GM21447 (cell line): ENCODE data around the gene OR5AU1.

ENCODE experiments used
- ATAC-seq: cut with Tn5 transposase; IDR thresholded peaks from one replicate; pipeline ENCODE4 v1.9.1; 2021; ENCODE audit not compliant: unreplicated experiment

OR5AU1 gene

DNA sequence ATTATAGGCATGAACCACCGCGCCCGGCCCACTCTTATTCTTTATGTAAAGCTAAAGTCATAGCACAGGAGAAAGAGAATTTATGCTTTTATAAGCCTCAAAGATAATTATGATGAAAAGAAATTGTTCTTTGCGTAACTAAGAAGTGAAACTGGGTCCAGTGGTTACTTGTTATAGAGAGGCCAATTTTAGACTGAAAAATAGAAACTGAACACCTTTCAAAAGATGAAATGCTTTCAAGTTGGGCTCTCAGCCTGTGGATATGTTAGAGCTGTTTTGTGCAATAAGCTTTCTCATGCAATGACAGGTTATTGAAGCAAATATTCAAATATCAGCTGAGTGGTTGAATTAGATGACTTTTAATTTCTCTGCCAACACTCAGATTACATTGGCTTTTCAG, 47.1 kb downstream of the OR5AU1 start:
- no peak for ATAC-seq

DNA sequence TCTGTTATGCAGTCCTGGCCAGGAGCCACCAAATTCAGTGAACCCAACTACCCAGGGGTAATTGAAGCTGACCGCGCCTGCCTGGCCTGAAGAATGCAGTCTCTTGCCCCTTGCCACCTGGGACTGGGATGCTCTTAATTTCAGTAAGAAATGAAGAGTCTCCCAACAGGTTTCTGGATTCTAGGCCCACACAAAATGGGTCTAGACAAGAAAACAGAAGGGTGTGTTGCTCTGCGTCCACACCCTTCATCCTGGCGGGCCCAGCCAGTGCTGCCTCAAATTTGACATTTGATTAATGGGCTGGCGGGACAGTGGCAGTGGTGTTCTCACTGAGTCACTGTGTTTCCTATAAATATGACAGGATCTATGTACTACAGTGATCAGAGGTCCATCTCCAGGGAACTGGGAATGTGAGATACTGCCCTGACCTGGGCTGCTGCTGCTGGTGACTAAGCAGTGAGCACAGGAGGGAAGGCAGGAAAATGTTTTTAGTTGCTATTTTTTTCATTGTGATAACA, 48.5 kb downstream of the OR5AU1 start:
- no peak for ATAC-seq

DNA sequence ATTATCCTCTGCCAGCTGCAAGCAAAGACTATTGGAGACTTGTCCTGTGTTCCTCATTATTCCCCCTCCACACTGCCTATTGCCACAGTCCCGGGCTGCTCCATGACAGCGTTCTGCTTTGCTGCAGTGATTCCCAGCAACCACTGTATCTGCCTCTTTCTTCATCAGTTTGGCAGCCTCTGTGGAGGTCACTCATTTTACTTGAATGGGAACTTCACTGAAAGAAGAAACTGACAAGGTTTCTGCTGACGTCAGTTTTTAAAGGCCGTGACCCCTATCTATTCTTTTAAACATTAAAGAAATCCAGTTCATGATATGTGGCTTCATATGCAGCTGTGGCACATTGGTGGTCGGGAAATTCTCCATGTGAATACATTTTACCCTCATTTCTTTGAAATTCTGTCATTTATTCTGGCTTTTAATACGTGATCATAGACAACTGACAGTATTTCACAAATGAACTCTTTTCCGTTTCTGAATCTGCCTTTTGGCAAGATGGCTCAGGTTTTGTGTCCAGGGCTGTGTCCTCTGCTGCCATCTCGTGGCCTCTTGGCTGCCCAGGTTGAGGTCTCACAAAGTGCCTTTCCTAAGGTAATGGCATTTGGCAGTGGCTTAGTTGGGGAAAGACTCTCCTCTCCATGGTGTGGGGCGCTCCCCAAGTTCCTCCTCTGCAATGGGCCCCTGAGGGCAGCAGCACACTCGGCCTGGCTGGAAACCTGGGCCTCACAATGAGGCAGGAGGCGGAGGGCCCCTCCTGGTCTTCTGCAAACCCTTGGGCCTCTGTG, 49.2 kb downstream of the OR5AU1 start:
- ATAC-seq = no peak

DNA sequence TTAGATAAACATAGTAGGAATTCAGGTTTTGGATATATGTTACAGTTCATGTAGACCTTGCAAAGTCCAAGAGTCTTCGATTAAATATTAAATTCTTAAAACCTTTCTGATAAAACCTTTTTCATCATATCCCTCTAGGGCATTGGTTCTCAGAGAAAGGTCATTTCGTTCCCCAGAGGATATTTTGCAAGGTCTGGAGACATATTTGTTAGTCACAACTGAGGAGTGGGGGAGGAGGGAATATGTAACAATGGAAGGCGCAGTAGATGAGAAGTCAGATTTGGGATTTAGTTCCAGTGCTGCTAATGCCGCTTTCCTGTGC, 49.7 kb downstream of the OR5AU1 start:
- ATAC-seq = no peak

DNA sequence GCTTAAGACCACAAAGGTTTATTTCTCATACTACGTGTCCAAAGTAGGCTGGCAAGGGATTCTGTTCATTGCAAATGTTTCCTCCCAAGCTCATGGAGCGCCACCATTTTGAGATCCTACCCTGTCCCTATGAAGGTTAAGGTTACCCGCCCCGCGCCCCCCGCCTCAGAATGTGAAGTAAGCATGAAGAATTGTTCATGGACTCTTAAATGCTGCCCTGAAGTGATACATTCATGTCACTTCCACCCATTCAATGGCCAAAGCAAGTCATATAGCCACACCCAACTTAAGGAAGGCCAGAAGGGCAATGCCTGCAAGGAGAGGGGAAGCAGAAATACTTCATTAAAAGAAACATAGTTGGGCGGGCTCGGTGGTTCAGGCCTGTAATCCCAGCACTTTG, 50.8 kb downstream of the OR5AU1 start:
- ATAC-seq = no peak
